ENCODE measurements around the gene SCP2D1. TPM values are rescaled to one million over a fixed set of nuclear protein-coding genes. Genes with fewer than 3 reads are reported as not detected.

Gene SCP2D1
- total and polyA plus RNA-seq, 2 of the 8 experiments (the other 6 are each of a cell fraction or from before 2014, with no cell fraction given) = not detected

DNA sequence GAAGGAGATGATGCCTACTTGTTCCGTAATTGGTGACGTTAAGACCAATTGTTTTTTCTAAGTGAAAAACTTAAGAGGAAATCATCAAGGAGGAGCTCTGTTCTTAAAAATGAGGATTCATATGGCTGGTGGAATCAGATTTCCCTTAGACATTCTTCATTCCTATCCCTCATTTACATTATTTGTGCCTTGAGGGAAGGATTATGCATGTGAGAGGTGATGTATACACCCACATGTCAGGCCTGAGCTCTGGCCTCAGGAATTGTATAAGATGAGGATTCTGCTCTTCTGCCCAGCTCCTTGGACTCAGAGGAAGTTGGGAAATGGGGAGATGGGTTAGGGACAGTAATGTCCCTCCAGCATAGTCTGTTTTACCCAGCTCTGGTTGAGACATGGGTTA lies 42.3 kb downstream of the SCP2D1 start:
- Histone ChIP-seq H3K23ac (ENCODE audit: insufficient read length) (no peak overlapping the region), H3K4me3 (ENCODE audit: extremely low read depth in 1 of 4, insufficient read depth in 2 of 4, low read depth in 3 of 4, low read length in 4 of 4) (no peak overlapping the region), H3K9ac (replicated peaks in 1 of 4; ENCODE audit: extremely low read depth in 1 of 4, low read depth in 3 of 4, low read length in 3 of 4) (no peak overlapping the region), H2BK15ac (ENCODE audit: low read length) (no peak overlapping the region), H2AFZ (ENCODE audit: low read length) (no peak overlapping the region), H3K79me1 (ENCODE audit: low read depth, low read length) (no peaks in the 10 kb centered on the region), H3K79me2 (ENCODE audit: control insufficient read depth in 1 of 2, insufficient read depth in 2 of 2, low read length in 2 of 2) (no peaks in the 10 kb centered on the region), H3K56ac (replicated peaks; ENCODE audit: insufficient read length, low read depth, low read length) (no peak overlapping the region), H3K23me2 (ENCODE audit: low read depth, low read length) (no peaks in the 10 kb centered on the region; the same call in 1 of the 2 replicates), H3K14ac (ENCODE audit: insufficient read length) (no peak overlapping the region), H3K27me3 (replicated peaks in 1 of 4; ENCODE audit: control insufficient read depth in 3 of 4, extremely low read depth in 1 of 4, insufficient read depth in 3 of 4, low read length in 3 of 4) (peaks cover 28 to 69% (median 56%) of the 10 kb centered on the region in 4 experiments), H3K4me1 (replicated peaks in 1 of 4; ENCODE audit: control insufficient read depth in 3 of 4, insufficient read depth in 4 of 4, low read length in 3 of 4) (peaks cover 0 to 2% (median 0%) of the 10 kb centered on the region in 4 experiments; a peak in 2 of 7 replicates), H3K27ac (ENCODE audit: low read depth, low read length) (no peak overlapping the region), H2BK12ac (ENCODE audit: low read depth, low read length) (no peak overlapping the region), H2BK20ac (ENCODE audit: low read length) (no peak overlapping the region), H3K4me2 (ENCODE audit: insufficient read depth in 1 of 2, low read depth in 2 of 2, low read length in 2 of 2) (no peak overlapping the region), H4K20me1 (replicated peaks in 1 of 2; ENCODE audit: control insufficient read depth in 1 of 2, insufficient read depth in 2 of 2, low read length in 2 of 2) (peaks cover 0 to 4% of the 10 kb centered on the region in 2 experiments), H3K36me3 (ENCODE audit: control insufficient read depth in 2 of 4, insufficient read depth in 4 of 4, low read length in 3 of 4) (no peaks in the 10 kb centered on the region), H2BK5ac (ENCODE audit: low read depth, low read length) (no peak overlapping the region), H4K5ac (ENCODE audit: insufficient read length, low read depth, low read length) (no peak overlapping the region), H4K91ac (replicated peaks; ENCODE audit: insufficient read length, low read length) (no peak overlapping the region), H3K18ac (ENCODE audit: extremely low read depth, low read length) (no peak overlapping the region), H2AK5ac (ENCODE audit: low read depth, low read length) (no peak overlapping the region), H3K4ac (replicated peaks; ENCODE audit: insufficient read length, low read depth, low read length) (no peak overlapping the region), H2BK120ac (replicated peaks; ENCODE audit: low read depth, low read length) (no peak overlapping the region), H3K9me3 (ENCODE audit: insufficient read depth in 2 of 2, low read depth in 1 of 2, low read length in 1 of 2) (no peaks in the 10 kb centered on the region; a peak in 1 of 4 replicates), H4K8ac (ENCODE audit: extremely low read depth, insufficient read depth, low read length) (no peak overlapping the region)
- ChIA-PET POLR2A (ENCODE audit: partially characterized antibody) (interaction anchor here (0.9 kb wide), 1 partner anchor 11 kb away, joined by 5 read pairs; no protein-coding TSS in a partner anchor), CTCF (ENCODE audit: partially characterized antibody) (no interaction called here)
- FAIRE-seq (no peak), DNase-seq (ENCODE audit: low read depth in 1 of 2, low spot score in 2 of 2) (no peak)
- TF ChIP-seq ZNF274 (IDR thresholded peaks at IDR 0.05; ENCODE audit: borderline replicate concordance, extremely low read depth, low read length) (no peak), PHF8 (conservative IDR thresholded peaks at IDR 0.05; ENCODE audit: low read depth, low read length) (no peak), BACH1 (IDR thresholded peaks at IDR 0.05; ENCODE audit: low read length) (no peak), KDM1A (IDR thresholded peaks at IDR 0.05; ENCODE audit: borderline replicate concordance, low read length) (no peak), ASH2L (IDR thresholded peaks at IDR 0.05; ENCODE audit: low read length) (no peak), SRF (IDR thresholded peaks at IDR 0.05; ENCODE audit: low read depth, low read length) (no peak), FOSL1 (IDR thresholded peaks at IDR 0.05; ENCODE audit: insufficient read depth, low read depth, low read length) (no peak)
- TF ChIP-seq, protein P1, sequence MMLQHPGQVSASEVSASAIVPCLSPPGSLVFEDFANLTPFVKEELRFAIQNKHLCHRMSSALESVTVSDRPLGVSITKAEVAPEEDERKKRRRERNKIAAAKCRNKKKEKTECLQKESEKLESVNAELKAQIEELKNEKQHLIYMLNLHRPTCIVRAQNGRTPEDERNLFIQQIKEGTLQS (IDR thresholded peaks at IDR 0.05; ENCODE audit: insufficient read depth, low read depth, low read length) = no peak
- TF ChIP-seq, protein P2, sequence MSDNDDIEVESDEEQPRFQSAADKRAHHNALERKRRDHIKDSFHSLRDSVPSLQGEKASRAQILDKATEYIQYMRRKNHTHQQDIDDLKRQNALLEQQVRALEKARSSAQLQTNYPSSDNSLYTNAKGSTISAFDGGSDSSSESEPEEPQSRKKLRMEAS (IDR thresholded peaks at IDR 0.05) = no peak
- 91% methylated on average over 2 of the region's 2 CpGs; no CpG with 5 or more reads in 1 of the 2 experiments for WGBS, 2 experiments (ENCODE audit: extremely low coverage in 1 of 2, insufficient coverage in 1 of 2, insufficient read length in 1 of 2, insufficient replicate concordance in 2 of 2, low coverage in 1 of 2, low lambda C conversion rate in 2 of 2, missing lambda C conversion rate in 1 of 2)
